ENCODE results near the gene GNMT.

The GNMT gene

GRCh38 chr6:42984924-42985475, 24.4 kb downstream of the GNMT start:
- Histone ChIP-seq H4K20me1 (ENCODE audit: insufficient read depth, low read length) (no peaks in the 10 kb centered on the region), H3K4me3 (ENCODE audit: low read depth, low read length, poor library complexity, severe bottlenecking) (peak overlapping the region; percentile 83), H3K4me2 (ENCODE audit: low read length) (peak overlapping the region; percentile 88), H3K27ac (ENCODE audit: low read depth, low read length, poor library complexity, severe bottlenecking) (peak overlapping the region; percentile 2), H3F3A (ENCODE audit: insufficient read depth, low read length) (peaks cover 4% of the 10 kb centered on the region; the same call in 1 of the 2 replicates), H3K27me3 (ENCODE audit: insufficient read depth, low read length) (no peaks in the 10 kb centered on the region), H3K36me3 (ENCODE audit: insufficient read depth, low read length) (peaks cover 23% of the 10 kb centered on the region), H3K9ac (ENCODE audit: low read length) (peak overlapping the region; percentile 85), H3K9me2 (ENCODE audit: low read depth, low read length) (no peaks in the 10 kb centered on the region), H3K79me2 (ENCODE audit: insufficient read depth, low read length) (peaks cover 6% of the 10 kb centered on the region), H3K9me3 (ENCODE audit: low read length) (no peaks in the 10 kb centered on the region), H2AFZ (ENCODE audit: low read length) (no peak overlapping the region), H3K4me1 (ENCODE audit: insufficient read depth, low read length, severe bottlenecking) (peaks cover 35% of the 10 kb centered on the region)
- TF ChIP-seq EZH2 (IDR thresholded peaks at IDR 0.05; ENCODE audit: borderline replicate concordance, low read length): no peak
- TF ChIP-seq, protein P1, sequence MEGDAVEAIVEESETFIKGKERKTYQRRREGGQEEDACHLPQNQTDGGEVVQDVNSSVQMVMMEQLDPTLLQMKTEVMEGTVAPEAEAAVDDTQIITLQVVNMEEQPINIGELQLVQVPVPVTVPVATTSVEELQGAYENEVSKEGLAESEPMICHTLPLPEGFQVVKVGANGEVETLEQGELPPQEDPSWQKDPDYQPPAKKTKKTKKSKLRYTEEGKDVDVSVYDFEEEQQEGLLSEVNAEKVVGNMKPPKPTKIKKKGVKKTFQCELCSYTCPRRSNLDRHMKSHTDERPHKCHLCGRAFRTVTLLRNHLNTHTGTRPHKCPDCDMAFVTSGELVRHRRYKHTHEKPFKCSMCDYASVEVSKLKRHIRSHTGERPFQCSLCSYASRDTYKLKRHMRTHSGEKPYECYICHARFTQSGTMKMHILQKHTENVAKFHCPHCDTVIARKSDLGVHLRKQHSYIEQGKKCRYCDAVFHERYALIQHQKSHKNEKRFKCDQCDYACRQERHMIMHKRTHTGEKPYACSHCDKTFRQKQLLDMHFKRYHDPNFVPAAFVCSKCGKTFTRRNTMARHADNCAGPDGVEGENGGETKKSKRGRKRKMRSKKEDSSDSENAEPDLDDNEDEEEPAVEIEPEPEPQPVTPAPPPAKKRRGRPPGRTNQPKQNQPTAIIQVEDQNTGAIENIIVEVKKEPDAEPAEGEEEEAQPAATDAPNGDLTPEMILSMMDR (IDR thresholded peaks at IDR 0.05; ENCODE audit: low read length): no peak

GRCh38 chr6:42987533-42988451, 27.2 kb downstream of the GNMT start:
- Histone ChIP-seq H3K27ac (ENCODE audit: low read depth, low read length, poor library complexity, severe bottlenecking) (no peak overlapping the region), H4K20me1 (ENCODE audit: insufficient read depth, low read length) (no peaks in the 10 kb centered on the region), H3K4me1 (ENCODE audit: insufficient read depth, low read length, severe bottlenecking) (peaks cover 33% of the 10 kb centered on the region), H3F3A (ENCODE audit: insufficient read depth, low read length) (no peaks in the 10 kb centered on the region), H3K9me3 (ENCODE audit: low read length) (no peaks in the 10 kb centered on the region), H3K79me2 (ENCODE audit: insufficient read depth, low read length) (peaks cover 6% of the 10 kb centered on the region), H2AFZ (ENCODE audit: low read length) (no peak overlapping the region), H3K4me3 (ENCODE audit: low read depth, low read length, poor library complexity, severe bottlenecking) (peak overlapping the region; percentile 7), H3K4me2 (ENCODE audit: low read length) (peak overlapping the region; percentile 88), H3K9ac (ENCODE audit: low read length) (peak overlapping the region; percentile 24; the same call in 1 of the 2 replicates), H3K36me3 (ENCODE audit: insufficient read depth, low read length) (peaks cover 40% of the 10 kb centered on the region), H3K9me2 (ENCODE audit: low read depth, low read length) (no peaks in the 10 kb centered on the region), H3K27me3 (ENCODE audit: insufficient read depth, low read length) (no peaks in the 10 kb centered on the region)
- TF ChIP-seq EZH2 (IDR thresholded peaks at IDR 0.05; ENCODE audit: borderline replicate concordance, low read length): no peak
- TF ChIP-seq, protein P1 (IDR thresholded peaks at IDR 0.05; ENCODE audit: low read length): no peak

DNA sequence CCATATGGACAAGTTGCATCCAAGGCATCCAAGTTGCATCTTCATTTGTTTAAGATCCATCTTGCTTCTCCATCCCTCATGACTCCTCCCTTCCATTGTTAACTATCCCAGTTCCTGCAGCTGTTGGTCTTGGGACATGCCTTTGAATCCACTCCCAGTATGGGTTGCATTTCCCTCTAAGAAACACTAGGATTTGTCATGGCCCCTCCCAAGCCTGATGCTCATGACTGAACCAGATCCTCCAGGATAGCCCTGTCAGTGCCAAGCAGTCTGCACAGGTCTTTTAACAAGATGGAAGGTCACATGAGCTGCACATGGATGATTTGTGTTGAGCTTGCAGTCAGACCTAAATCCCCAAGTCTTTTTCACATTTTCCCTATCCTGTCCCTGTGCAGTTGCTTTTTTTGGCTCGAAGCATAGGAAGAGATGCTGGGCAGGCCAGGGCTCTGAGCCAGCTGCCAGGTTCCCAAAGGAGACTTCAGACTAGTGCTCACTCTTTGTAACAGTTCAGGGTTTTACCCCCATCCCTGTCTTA, 28.0 kb downstream of the GNMT start:
- H3K9me2 ChIP-seq (ENCODE audit: low read depth, low read length): no peaks in the 10 kb centered on the region
- H3F3A ChIP-seq (ENCODE audit: insufficient read depth, low read length): no peaks in the 10 kb centered on the region
- H2AFZ ChIP-seq (ENCODE audit: low read length): no peak overlapping the region
- no peak overlapping the region for H3K4me3 ChIP-seq (ENCODE audit: low read depth, low read length, poor library complexity, severe bottlenecking)
- H3K36me3 ChIP-seq (ENCODE audit: insufficient read depth, low read length): peaks cover 44% of the 10 kb centered on the region
- H3K27me3 ChIP-seq (ENCODE audit: insufficient read depth, low read length): no peaks in the 10 kb centered on the region
- no peaks in the 10 kb centered on the region for H3K9me3 ChIP-seq (ENCODE audit: low read length)
- H4K20me1 ChIP-seq (ENCODE audit: insufficient read depth, low read length): no peaks in the 10 kb centered on the region
- peaks cover 6% of the 10 kb centered on the region for H3K79me2 ChIP-seq (ENCODE audit: insufficient read depth, low read length)
- H3K4me1 ChIP-seq (ENCODE audit: insufficient read depth, low read length, severe bottlenecking): peaks cover 32% of the 10 kb centered on the region
- no peak overlapping the region for H3K4me2 ChIP-seq (ENCODE audit: low read length)
- TF ChIP-seq, protein P1 (IDR thresholded peaks at IDR 0.05; ENCODE audit: low read length): no peak
- TF ChIP-seq EZH2 (IDR thresholded peaks at IDR 0.05; ENCODE audit: borderline replicate concordance, low read length): no peak
- no peak overlapping the region for H3K9ac ChIP-seq (ENCODE audit: low read length)
- no peak overlapping the region for H3K27ac ChIP-seq (ENCODE audit: low read depth, low read length, poor library complexity, severe bottlenecking)
